LNCaP clone FGC (cell line): ENCODE data around the gene MRPL23.

Experiments
- DNase-seq: peaks from one replicate; pipeline ENCODE4 v3.0.0-alpha.2; 2011; ENCODE audit warnings: low read depth
- H3K4me3 ChIP-seq: 2 replicates; pipeline ENCODE4 v1.5.1; 2011; ENCODE audit warnings: mild to moderate bottlenecking, low read depth, low read length, control low read depth
- CTCF ChIP-seq: IDR thresholded peaks from 2 replicates; pipeline ENCODE4 v1.5.1; 2012; ENCODE audit warnings: mild to moderate bottlenecking; ENCODE audit not compliant: control insufficient read depth, insufficient read depth; ENCODE audit errors: extremely low read depth

MRPL23 gene

GRCh38 chr11:1929621-1930461 is 17.3 kb upstream of the MRPL23 start:
- TF ChIP-seq CTCF: no peak
- no peak overlapping the region for H3K4me3 ChIP-seq
- DNase-seq: no peak

GRCh38 chr11:1930462-1930830 is 16.7 kb upstream of the MRPL23 start:
- no peak for DNase-seq
- no peak overlapping the region for H3K4me3 ChIP-seq
- TF ChIP-seq CTCF: no peak

GRCh38 chr11:1931341-1932104 is 15.6 kb upstream of the MRPL23 start:
- no peak for TF ChIP-seq CTCF
- no peak for DNase-seq
- H3K4me3 ChIP-seq: no peak overlapping the region

GRCh38 chr11:1932105-1932480 is 15.0 kb upstream of the MRPL23 start:
- TF ChIP-seq CTCF: no peak
- no peak for DNase-seq
- no peak overlapping the region for H3K4me3 ChIP-seq

GRCh38 chr11:1932681-1933080 is 14.5 kb upstream of the MRPL23 start:
- no peak overlapping the region for H3K4me3 ChIP-seq
- no peak for TF ChIP-seq CTCF
- no peak for DNase-seq

GRCh38 chr11:1933416-1934334 is 13.5 kb upstream of the MRPL23 start:
- no peak overlapping the region for H3K4me3 ChIP-seq
- no peak for TF ChIP-seq CTCF
- DNase-seq: no peak
